SK-N-SH (cell line): ENCODE data around the gene MYRF.

Source experiments
- FOXJ3 ChIP-seq: sonication (generic); formaldehyde crosslinking; IDR thresholded peaks from 2 replicates; pipeline ENCODE4 v1.5.1; 2020; ENCODE audit warnings: mild to moderate bottlenecking, missing genetic modification reagents
- GABPA ChIP-seq: IDR thresholded peaks from 2 replicates; pipeline ENCODE4 v1.4.0; 2012; ENCODE audit warnings: low read depth, mild to moderate bottlenecking

DNA sequence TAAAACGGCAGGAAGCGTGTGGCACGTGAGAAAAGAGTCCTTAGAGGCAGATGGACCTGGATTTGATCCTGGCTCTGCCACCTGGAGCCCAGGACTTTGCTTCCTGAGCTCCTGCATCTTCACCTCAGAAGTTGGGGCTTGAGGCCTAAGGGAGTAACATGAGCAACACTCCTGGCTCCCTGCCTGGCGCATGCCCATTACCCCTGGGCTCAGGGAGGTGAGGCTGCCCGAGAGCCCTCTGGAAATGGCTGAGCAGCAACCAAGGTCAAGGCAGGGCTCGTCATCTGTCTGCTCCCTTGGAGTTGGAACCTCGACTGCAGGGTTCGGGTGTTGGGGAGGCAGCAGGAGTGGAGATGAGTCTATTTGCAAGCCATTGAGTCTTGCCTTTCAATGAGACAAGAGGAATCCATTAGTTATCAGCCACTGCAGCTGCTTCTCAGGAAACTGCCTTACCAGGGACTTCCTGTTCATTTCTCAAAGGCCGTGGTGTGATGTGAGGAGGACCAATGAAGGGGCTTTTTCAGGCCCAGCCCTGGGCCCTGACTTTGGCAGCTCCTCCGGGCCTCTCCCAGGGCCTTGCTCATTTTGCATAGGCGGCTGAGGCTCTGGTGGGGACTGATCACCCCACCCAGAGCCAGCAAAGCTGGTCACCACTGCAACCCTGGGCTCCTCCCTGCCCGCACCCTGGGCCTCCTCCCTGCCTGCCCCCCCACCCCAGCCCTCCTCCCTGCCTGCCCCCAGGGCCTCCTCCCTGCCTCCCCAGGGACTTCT is 82.0 kb downstream of the MYRF start:
- TF ChIP-seq FOXJ3 (CRISPR knock-in tag) (no peak), GABPA (no peak)
